NCI-H69 (cell line): ENCODE measurements around the gene DDX39B.
"Not testable (repeated sequence)": the region's sequence is repeated elsewhere in the genome, so short reads cannot be mapped to it uniquely, and the experiment has no call there.

Experiments used
- DNase-seq: peaks from one replicate; lab custom pipeline; 2025; lab: John Stamatoyannopoulos, UW

Gene DDX39B

DNA sequence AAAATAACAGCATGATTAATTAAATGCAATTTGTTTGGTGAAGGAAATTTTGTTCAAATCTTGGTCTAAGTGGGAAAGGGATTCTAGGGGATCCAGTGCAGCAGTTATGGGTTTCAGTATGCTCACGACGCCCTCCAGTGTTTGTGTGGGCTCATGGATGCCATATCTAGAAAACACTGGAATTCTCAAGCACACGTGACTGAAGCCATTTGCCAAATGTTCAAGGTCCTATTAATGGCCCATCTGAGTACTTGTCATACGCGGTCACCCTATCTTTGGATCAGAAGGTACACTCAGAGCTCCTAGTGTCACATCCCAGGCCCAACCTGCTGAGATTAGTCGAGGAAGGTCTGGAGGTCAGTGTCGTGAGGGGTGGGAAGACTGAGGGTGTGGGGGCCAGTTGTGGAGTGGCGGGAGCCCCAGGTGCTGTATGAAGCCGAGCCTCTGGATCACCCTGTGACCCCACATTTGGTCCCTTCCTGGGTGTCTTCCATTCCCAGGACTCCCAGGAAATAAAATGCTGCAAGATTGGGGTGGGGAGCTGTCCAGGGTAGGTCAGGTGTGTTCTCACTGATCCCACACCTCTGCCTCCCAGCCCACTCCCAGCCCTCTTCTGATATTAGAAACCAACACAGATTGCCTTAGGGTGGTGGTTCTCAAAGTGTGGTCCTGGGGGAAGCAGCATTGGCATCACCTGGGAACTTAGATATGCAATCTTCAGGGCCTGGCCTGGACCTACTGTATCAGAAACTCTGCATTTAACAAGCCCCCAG is 55.6 kb downstream of the DDX39B start:
- not testable (repeated sequence) for DNase-seq

DNA sequence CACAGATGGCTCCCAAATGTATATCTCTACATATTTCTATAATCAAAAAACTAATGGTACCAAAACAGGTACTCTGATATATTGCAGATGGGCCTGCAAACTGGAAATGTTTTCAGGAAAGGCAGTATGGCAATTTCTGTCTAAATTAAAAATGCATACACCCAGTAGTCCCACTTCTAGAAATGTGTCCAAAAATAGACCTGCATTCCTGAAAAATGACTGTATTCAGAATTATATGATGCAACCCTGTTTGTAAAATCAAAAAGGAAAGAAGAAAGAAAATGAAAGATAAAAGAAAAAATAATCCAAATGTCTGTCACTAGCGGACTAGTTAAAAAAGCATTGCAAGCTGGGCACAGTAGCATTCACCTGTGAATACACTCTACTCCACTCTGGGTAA is 56.7 kb downstream of the DDX39B start:
- DNase-seq = no peak

DNA sequence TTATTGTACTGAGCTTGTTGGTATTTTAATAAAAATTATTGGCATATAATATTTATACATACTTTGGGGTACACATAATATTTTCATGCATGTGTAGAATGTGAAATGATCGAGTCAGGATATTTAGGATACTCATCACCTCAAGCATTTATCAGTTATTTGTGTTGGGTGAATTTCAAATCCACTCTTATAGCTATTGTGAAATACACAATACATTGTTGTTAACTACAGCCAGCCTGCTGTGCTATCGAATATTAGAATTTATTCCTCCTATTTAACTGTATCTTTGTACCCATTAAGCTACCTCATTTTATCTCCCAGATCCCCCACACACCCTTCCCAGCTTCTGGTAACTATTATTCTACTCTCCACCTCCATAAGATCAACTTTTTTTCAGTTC is 58.4 kb downstream of the DDX39B start:
- DNase-seq = no peak

- no peak for DNase-seq
Measured at GRCh38 chr6:31480574-31480973, 61.2 kb downstream of the DDX39B start.
